ENCODE results near the gene SPACA9. TPM values are rescaled to one million over a fixed set of nuclear protein-coding genes. Genes with fewer than 3 reads are reported as not detected.

SPACA9 gene
- total RNA-seq, 1 donor from 2014 or later = 0.91 TPM

DNA sequence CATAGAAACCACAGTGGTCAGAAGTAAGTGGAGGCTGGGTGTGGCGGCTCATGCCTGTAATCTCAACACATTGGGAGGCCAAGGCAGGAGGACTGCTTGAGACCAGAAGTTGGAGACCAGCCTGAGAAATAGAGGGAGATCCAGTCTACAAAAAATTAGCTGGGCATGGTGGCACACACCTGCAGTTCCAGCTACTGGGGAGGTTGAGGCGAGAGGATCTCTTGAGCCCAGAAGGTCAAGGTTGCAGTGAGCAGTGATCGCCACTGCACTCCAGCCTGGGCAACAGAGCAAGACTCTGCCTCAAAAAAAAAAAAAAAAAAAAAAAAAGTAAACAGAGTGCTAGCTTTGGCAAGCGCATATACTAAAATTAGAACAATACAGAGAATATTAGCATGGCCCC is 25.2 kb upstream of the SPACA9 start:
- H3K36me3 Mint-ChIP-seq (ENCODE audit: low read depth) = no peaks in the 10 kb centered on the region
- H3K27ac Mint-ChIP-seq = no peak overlapping the region
- H3K4me3 Mint-ChIP-seq = no peak overlapping the region
- no peaks in the 10 kb centered on the region for H3K9me3 Mint-ChIP-seq
- H3K27me3 Mint-ChIP-seq (ENCODE audit: insufficient read depth) = peaks cover 7% of the 10 kb centered on the region
- no peak for DNase-seq (ENCODE audit: low spot score)
- intact Hi-C loops (cut with micrococcal nuclease) = no loop called here
- H3K4me1 Mint-ChIP-seq (ENCODE audit: low read depth) = peaks cover 20% of the 10 kb centered on the region

- no peak overlapping the region for H3K27ac Mint-ChIP-seq
- DNase-seq (ENCODE audit: low spot score) = no peak
- intact Hi-C loops (cut with micrococcal nuclease) = no loop called here
These were observed 23.9 kb upstream of the SPACA9 start for GRCh38 chr9:132854832-132855231.

GRCh38 chr9:132855904-132856303 is 22.8 kb upstream of the SPACA9 start:
- Mint-ChIP-seq H3K36me3 (ENCODE audit: low read depth) (no peaks in the 10 kb centered on the region), H3K4me1 (ENCODE audit: low read depth) (peaks cover 5% of the 10 kb centered on the region)
- intact Hi-C loops (cut with micrococcal nuclease) = no loop called here

More at GRCh38 chr9:132854832-132855231, 23.9 kb upstream of the SPACA9 start:
- no peaks in the 10 kb centered on the region for H3K36me3 Mint-ChIP-seq (ENCODE audit: low read depth)
- H3K9me3 Mint-ChIP-seq = no peaks in the 10 kb centered on the region
- H3K27me3 Mint-ChIP-seq (ENCODE audit: insufficient read depth) = peaks cover 7% of the 10 kb centered on the region
- H3K4me3 Mint-ChIP-seq = no peak overlapping the region
- peaks cover 10% of the 10 kb centered on the region for H3K4me1 Mint-ChIP-seq (ENCODE audit: low read depth)

GRCh38 chr9:132857031-132857430 is 21.7 kb upstream of the SPACA9 start:
- Mint-ChIP-seq H3K36me3 (ENCODE audit: low read depth) (no peaks in the 10 kb centered on the region), H3K27me3 (ENCODE audit: insufficient read depth) (peaks cover 7% of the 10 kb centered on the region), H3K27ac (no peak overlapping the region), H3K9me3 (no peaks in the 10 kb centered on the region), H3K4me3 (no peak overlapping the region), H3K4me1 (ENCODE audit: low read depth) (no peaks in the 10 kb centered on the region)
- intact Hi-C loops (cut with micrococcal nuclease) = no loop called here
- no peak for DNase-seq (ENCODE audit: low spot score)

More at GRCh38 chr9:132855904-132856303, 22.8 kb upstream of the SPACA9 start:
- Mint-ChIP-seq H3K4me3 (no peak overlapping the region), H3K9me3 (no peaks in the 10 kb centered on the region), H3K27me3 (ENCODE audit: insufficient read depth) (peaks cover 7% of the 10 kb centered on the region), H3K27ac (no peak overlapping the region)
- no peak for DNase-seq (ENCODE audit: low spot score)

DNA sequence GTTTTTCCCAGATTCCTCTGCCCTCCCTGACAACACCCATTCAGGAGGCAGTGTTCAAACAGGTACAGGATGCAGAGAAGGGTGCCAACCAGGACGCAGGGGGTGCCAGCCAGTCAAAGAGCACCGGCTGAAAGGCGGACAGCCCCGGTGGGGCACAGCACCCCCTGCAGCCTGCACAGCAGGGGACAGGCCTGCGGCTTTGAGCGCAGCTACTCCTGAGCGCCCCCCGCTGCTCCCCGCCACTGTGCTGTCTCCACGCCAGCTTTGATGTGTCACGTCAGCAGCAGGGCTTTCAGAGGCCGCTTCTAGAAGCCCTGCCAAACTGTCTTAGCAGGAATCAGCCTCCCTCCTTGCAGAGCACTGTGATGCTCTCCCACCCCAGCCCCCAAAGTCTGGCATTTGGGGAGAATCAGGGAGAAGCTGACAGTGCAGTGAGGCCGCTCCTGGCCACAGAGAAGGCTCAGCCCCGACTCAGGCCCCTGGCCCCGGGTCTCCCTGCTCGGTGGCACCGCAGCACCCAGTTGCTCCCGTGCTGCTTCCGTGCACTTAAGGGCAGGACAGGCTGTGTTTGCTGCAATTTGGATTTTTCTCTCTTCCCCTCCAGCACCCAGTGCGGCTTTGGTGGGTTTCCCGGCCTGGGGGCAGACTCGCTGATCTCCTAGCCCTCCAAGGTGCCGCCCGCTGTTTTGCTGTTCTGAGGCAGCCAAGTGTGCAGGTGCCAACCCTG is 20.9 kb upstream of the SPACA9 start:
- DNase-seq (ENCODE audit: low spot score) = no peak
- peaks cover 7% of the 10 kb centered on the region for H3K27me3 Mint-ChIP-seq (ENCODE audit: insufficient read depth)
- H3K4me1 Mint-ChIP-seq (ENCODE audit: low read depth) = peaks cover 3% of the 10 kb centered on the region
- H3K27ac Mint-ChIP-seq = no peak overlapping the region
- intact Hi-C loops (cut with micrococcal nuclease) = no loop called here
- H3K4me3 Mint-ChIP-seq = no peak overlapping the region
- H3K9me3 Mint-ChIP-seq = no peaks in the 10 kb centered on the region
- H3K36me3 Mint-ChIP-seq (ENCODE audit: low read depth) = no peaks in the 10 kb centered on the region

DNA sequence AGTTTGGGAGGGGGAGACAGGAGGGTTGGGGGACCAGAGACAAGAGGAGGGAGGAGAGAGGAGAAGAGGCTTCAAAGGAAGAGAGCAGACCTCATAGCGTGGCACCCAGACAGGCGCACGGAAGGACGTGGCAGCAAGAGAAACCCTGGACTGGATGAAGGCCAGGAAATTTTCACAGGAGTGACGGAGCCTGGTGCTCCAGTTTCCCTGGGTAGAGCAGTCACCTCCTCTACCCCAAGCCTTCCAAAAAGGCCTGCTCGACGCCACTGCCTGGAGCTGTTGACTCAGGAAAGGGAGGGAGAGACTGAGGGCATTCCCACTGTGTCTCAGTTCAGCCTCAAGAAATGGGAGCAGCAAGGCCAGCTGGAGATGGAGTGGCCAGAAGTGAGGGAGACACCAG is 19.9 kb upstream of the SPACA9 start:
- no peak overlapping the region for H3K27ac Mint-ChIP-seq

GRCh38 chr9:132861666-132862065 is 17.0 kb upstream of the SPACA9 start:
- Mint-ChIP-seq H3K4me3 (no peak overlapping the region), H3K4me1 (ENCODE audit: low read depth) (peaks cover 9% of the 10 kb centered on the region), H3K36me3 (ENCODE audit: low read depth) (no peaks in the 10 kb centered on the region), H3K27ac (no peak overlapping the region), H3K27me3 (ENCODE audit: insufficient read depth) (peaks cover 4% of the 10 kb centered on the region), H3K9me3 (no peaks in the 10 kb centered on the region)
- no peak for DNase-seq (ENCODE audit: low spot score)
- intact Hi-C loops (cut with micrococcal nuclease) = no loop called here

More for the DNA sequence above, 19.9 kb upstream of the SPACA9 start:
- DNase-seq (ENCODE audit: low spot score) = no peak
- intact Hi-C loops (cut with micrococcal nuclease) = no loop called here
- Mint-ChIP-seq H3K36me3 (ENCODE audit: low read depth) (no peaks in the 10 kb centered on the region), H3K27me3 (ENCODE audit: insufficient read depth) (peaks cover 5% of the 10 kb centered on the region), H3K4me3 (no peak overlapping the region), H3K4me1 (ENCODE audit: low read depth) (peaks cover 3% of the 10 kb centered on the region), H3K9me3 (no peaks in the 10 kb centered on the region)

GRCh38 chr9:132862533-132862932 is 16.2 kb upstream of the SPACA9 start:
- no peak overlapping the region for H3K4me3 Mint-ChIP-seq
- H3K27ac Mint-ChIP-seq = no peak overlapping the region
- no peaks in the 10 kb centered on the region for H3K9me3 Mint-ChIP-seq
- intact Hi-C loops (cut with micrococcal nuclease) = no loop called here
- H3K4me1 Mint-ChIP-seq (ENCODE audit: low read depth) = peaks cover 9% of the 10 kb centered on the region
- DNase-seq (ENCODE audit: low spot score) = no peak
- H3K36me3 Mint-ChIP-seq (ENCODE audit: low read depth) = no peaks in the 10 kb centered on the region
- peaks cover 2% of the 10 kb centered on the region for H3K27me3 Mint-ChIP-seq (ENCODE audit: insufficient read depth)

DNA sequence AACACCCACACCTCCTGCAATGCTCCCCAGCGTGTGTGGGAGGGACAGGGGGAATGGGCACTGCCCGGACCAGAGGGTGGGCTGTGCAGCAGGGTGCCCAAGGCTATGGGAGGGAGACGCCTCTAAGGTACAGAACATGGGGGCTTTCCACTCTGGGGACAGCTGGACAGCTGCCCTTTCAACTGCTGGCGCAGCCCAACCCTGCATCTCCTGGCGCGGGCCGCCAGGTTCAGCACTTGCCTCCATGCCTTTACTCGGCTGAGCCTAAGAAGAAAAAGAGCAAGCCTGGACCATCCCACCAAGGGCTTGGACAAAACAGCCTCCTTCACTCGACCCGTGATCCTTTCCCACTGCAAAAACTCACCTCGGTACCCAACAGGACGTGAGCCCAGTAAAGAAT is 15.6 kb upstream of the SPACA9 start:
- Mint-ChIP-seq H3K9me3 (no peaks in the 10 kb centered on the region), H3K4me1 (ENCODE audit: low read depth) (peaks cover 9% of the 10 kb centered on the region), H3K27ac (no peak overlapping the region), H3K36me3 (ENCODE audit: low read depth) (no peaks in the 10 kb centered on the region), H3K27me3 (ENCODE audit: insufficient read depth) (peaks cover 2% of the 10 kb centered on the region), H3K4me3 (no peak overlapping the region)
- DNase-seq (ENCODE audit: low spot score) = no peak
- intact Hi-C loops (cut with micrococcal nuclease) = no loop called here

DNA sequence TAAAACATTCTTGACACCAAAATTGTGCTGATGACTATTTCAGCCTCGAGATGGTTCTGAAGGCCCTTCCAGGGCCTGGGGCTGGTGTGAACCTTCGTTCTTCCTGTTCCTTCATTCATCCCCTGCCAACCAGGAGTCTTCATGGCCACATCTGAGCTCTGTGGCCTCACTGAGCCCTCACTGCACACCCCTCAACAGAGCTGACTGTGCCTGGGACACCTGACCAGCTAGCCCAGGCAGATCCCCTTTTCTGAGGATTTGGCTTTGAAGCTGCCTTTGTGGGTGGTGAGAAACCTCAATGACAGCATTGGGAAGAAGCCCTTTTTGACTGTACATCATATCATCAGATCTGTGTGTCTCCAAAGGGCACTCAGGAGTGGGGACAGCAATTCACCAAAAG is 14.4 kb upstream of the SPACA9 start:
- peaks cover 2% of the 10 kb centered on the region for H3K27me3 Mint-ChIP-seq (ENCODE audit: insufficient read depth)
- H3K4me3 Mint-ChIP-seq = no peak overlapping the region
- DNase-seq (ENCODE audit: low spot score) = no peak
- intact Hi-C loops (cut with micrococcal nuclease) = no loop called here
- no peak overlapping the region for H3K27ac Mint-ChIP-seq
- H3K4me1 Mint-ChIP-seq (ENCODE audit: low read depth) = peaks cover 9% of the 10 kb centered on the region
- H3K9me3 Mint-ChIP-seq = no peaks in the 10 kb centered on the region
- H3K36me3 Mint-ChIP-seq (ENCODE audit: low read depth) = no peaks in the 10 kb centered on the region

GRCh38 chr9:132864691-132865090 is 14.0 kb upstream of the SPACA9 start:
- Mint-ChIP-seq H3K27me3 (ENCODE audit: insufficient read depth) (peaks cover 2% of the 10 kb centered on the region), H3K9me3 (no peaks in the 10 kb centered on the region), H3K27ac (no peak overlapping the region), H3K36me3 (ENCODE audit: low read depth) (no peaks in the 10 kb centered on the region), H3K4me3 (no peak overlapping the region), H3K4me1 (ENCODE audit: low read depth) (peaks cover 9% of the 10 kb centered on the region)
- intact Hi-C loops (cut with micrococcal nuclease) = no loop called here
- no peak for DNase-seq (ENCODE audit: low spot score)

GRCh38 chr9:132866898-132867297 is 11.8 kb upstream of the SPACA9 start:
- Mint-ChIP-seq H3K4me3 (no peak overlapping the region), H3K27me3 (ENCODE audit: insufficient read depth) (peaks cover 2% of the 10 kb centered on the region), H3K36me3 (ENCODE audit: low read depth) (no peaks in the 10 kb centered on the region), H3K9me3 (no peaks in the 10 kb centered on the region), H3K27ac (no peak overlapping the region), H3K4me1 (ENCODE audit: low read depth) (peaks cover 9% of the 10 kb centered on the region)
- no peak for DNase-seq (ENCODE audit: low spot score)
- intact Hi-C loops (cut with micrococcal nuclease) = no loop called here

GRCh38 chr9:132869266-132869665 is 9.4 kb upstream of the SPACA9 start:
- no peak for DNase-seq (ENCODE audit: low spot score)
- H3K9me3 Mint-ChIP-seq = no peaks in the 10 kb centered on the region
- no peak overlapping the region for H3K4me3 Mint-ChIP-seq
- intact Hi-C loops (cut with micrococcal nuclease) = no loop called here
- H3K27ac Mint-ChIP-seq = no peak overlapping the region
- H3K36me3 Mint-ChIP-seq (ENCODE audit: low read depth) = no peaks in the 10 kb centered on the region
- peaks cover 10% of the 10 kb centered on the region for H3K4me1 Mint-ChIP-seq (ENCODE audit: low read depth)
- peaks cover 2% of the 10 kb centered on the region for H3K27me3 Mint-ChIP-seq (ENCODE audit: insufficient read depth)

- Mint-ChIP-seq H3K27ac (peak overlapping the region; percentile 57), H3K27me3 (ENCODE audit: insufficient read depth) (peaks cover 9% of the 10 kb centered on the region), H3K4me1 (ENCODE audit: low read depth) (peaks cover 5% of the 10 kb centered on the region), H3K36me3 (ENCODE audit: low read depth) (no peaks in the 10 kb centered on the region), H3K4me3 (no peak overlapping the region), H3K9me3 (no peaks in the 10 kb centered on the region)
- intact Hi-C loops (cut with micrococcal nuclease) = no loop called here
- no peak for DNase-seq (ENCODE audit: low spot score)
These were observed 5.3 kb upstream of the SPACA9 start for GRCh38 chr9:132873403-132873802.

Data from activated T-helper 1 cell treated with anti-CD3 and anti-CD28 coated beads, Interleukin-12 subunit alpha, Interleukin-12 subunit beta, Interleukin-2, Interleukin-4 antibody, amounts not matched to agents 30 ng/mL and 10 ng/mL and 1 ng/mL, durations not matched to agents 14 hours and 24 hours and 36 hours (primary cell).